Measurements from ENCODE around the gene COPS4.

DNA sequence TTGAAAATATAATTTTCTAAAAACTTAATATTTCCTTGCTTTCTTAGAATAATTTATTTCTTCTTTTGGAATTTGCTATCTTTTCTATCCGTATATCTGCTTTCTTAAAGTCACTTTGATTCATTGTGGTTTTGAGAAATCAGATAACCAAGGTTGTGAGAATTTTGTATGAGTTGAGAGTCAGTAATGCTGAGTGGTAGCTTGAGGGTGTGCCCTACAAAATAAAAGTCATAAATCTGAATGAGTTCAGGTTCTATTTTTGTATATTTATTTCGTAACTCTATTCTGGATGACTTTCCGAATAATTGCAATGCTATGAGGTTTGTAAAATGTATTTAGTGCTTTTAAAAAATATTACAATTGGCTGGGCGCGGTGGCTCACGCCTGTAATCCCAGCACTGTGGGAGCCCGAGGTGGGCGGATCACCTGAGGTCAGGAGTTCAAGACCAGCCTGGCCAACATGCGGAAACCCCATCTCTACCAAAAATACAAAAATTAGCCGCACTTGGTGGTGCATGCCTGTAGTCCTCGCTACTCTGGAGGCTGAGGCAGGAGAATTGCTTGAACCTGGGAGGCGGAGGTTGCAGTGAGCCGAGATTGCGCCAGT, 8.9 kb downstream of the COPS4 start:
- no peak for TF ChIP-seq RAD21 (IDR thresholded peaks at IDR 0.05; ENCODE audit: insufficient read depth, low read depth, low read length)
- TF ChIP-seq POLR2A (IDR thresholded peaks at IDR 0.05; ENCODE audit: low read depth, low read length), result no peak
- TF ChIP-seq, protein P1, sequence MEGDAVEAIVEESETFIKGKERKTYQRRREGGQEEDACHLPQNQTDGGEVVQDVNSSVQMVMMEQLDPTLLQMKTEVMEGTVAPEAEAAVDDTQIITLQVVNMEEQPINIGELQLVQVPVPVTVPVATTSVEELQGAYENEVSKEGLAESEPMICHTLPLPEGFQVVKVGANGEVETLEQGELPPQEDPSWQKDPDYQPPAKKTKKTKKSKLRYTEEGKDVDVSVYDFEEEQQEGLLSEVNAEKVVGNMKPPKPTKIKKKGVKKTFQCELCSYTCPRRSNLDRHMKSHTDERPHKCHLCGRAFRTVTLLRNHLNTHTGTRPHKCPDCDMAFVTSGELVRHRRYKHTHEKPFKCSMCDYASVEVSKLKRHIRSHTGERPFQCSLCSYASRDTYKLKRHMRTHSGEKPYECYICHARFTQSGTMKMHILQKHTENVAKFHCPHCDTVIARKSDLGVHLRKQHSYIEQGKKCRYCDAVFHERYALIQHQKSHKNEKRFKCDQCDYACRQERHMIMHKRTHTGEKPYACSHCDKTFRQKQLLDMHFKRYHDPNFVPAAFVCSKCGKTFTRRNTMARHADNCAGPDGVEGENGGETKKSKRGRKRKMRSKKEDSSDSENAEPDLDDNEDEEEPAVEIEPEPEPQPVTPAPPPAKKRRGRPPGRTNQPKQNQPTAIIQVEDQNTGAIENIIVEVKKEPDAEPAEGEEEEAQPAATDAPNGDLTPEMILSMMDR (IDR thresholded peaks at IDR 0.05 in 2 of 3, conservative IDR thresholded peaks at IDR 0.05 in 1 of 3; ENCODE audit: control insufficient read depth in 2 of 3, extremely low read depth in 1 of 3, insufficient read depth in 1 of 3, low read depth in 3 of 3, low read length in 3 of 3), result no peak
- TF ChIP-seq MYC (IDR thresholded peaks at IDR 0.05; ENCODE audit: insufficient read depth, insufficient read length, insufficient replicate concordance, low read length, severe bottlenecking), result no peak
- TF ChIP-seq CHD1 (IDR thresholded peaks at IDR 0.05; ENCODE audit: low read depth, low read length), result no peak
- no peak for TF ChIP-seq EP300 (IDR thresholded peaks at IDR 0.05; ENCODE audit: borderline replicate concordance in 1 of 2, control insufficient read depth in 1 of 2, low read depth in 2 of 2, low read length in 2 of 2)

Data from GM12878 (cell line).